Neuron (in vitro differentiated cells): ENCODE data around the gene RNPS1.

Experiments used
- H2AFZ ChIP-seq: one replicate; pipeline ENCODE4 v1.6.1; 2013; ENCODE audit warnings: low read depth, mild to moderate bottlenecking, inconsistent platforms, low read length, moderate library complexity
- H3K27me3 ChIP-seq: one replicate; pipeline ENCODE4 v1.6.1; 2013; ENCODE audit warnings: low read length; ENCODE audit not compliant: insufficient read depth
- H3K36me3 ChIP-seq: one replicate; pipeline ENCODE4 v1.6.1; 2013; ENCODE audit warnings: low read length; ENCODE audit not compliant: insufficient read depth
- H3K4me1 ChIP-seq: one replicate; pipeline ENCODE4 v1.6.1; 2013; ENCODE audit warnings: low read length; ENCODE audit not compliant: insufficient read depth
- H3K4me3 ChIP-seq: 2 replicates; pipeline ENCODE4 v1.5.1; 2013; ENCODE audit warnings: mild to moderate bottlenecking, low read length, moderate library complexity
- H3K9me3 ChIP-seq: one replicate; pipeline ENCODE4 v1.6.1; 2013; ENCODE audit warnings: low read length

The RNPS1 gene

DNA sequence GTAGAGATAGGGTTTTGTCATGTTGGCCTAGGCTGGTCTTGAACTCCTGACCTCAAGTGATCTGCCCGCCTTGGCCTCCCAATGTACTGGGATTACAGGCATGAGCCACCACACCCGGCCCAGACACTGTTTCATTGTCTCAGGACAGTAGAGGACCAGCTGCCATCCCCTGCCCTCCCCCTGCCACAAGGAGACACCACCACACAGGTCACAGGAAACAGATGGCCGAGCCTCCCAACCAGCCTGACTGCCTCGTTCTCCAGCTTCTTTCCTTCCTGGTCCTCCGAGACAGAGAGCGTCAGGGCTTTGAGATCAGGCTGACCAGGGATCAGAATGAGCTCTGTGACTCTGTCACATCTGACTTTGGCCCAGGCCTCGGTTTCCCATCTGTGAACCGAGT is 20.8 kb upstream of the RNPS1 start:
- no peaks in the 10 kb centered on the region for H3K4me1 ChIP-seq
- H2AFZ ChIP-seq = no peak overlapping the region
- H3K4me3 ChIP-seq = no peak overlapping the region
- H3K27me3 ChIP-seq = no peaks in the 10 kb centered on the region
- H3K36me3 ChIP-seq = peaks cover 29% of the 10 kb centered on the region
- H3K9me3 ChIP-seq = no peaks in the 10 kb centered on the region

DNA sequence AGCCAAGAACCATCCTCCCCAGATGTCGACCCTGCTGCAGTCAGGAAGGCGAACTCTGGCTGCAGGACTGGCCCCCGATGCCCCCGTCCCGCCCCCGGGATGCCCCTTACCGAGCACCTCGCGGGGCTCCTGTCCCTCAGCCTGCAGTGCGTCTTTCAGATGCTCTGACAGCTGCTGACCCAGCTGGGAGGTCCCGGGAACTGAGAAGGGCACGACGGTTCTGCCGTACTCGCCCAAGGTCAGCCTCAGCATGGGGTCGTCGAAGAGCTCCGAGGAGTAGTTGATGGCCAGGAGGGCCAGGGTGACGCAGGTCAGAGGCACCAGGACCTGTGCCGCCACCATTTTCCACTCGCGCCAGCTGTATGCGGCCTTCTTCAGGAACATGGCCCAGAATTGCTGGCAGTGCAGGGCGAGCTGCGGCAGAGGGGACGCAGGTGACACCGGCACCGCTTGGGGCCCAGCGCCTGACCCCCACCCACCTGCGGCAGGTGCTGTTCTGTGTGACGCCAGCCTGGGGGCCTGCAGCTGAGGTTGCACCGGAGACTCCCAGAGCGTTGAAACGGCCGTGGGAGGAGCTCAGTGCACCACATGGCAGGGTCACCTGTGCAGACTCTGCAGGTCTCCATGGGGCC is 20.1 kb upstream of the RNPS1 start:
- H3K27me3 ChIP-seq = no peaks in the 10 kb centered on the region
- no peaks in the 10 kb centered on the region for H3K9me3 ChIP-seq
- no peaks in the 10 kb centered on the region for H3K4me1 ChIP-seq
- no peak overlapping the region for H3K4me3 ChIP-seq
- H3K36me3 ChIP-seq = peaks cover 34% of the 10 kb centered on the region
- H2AFZ ChIP-seq = no peak overlapping the region

DNA sequence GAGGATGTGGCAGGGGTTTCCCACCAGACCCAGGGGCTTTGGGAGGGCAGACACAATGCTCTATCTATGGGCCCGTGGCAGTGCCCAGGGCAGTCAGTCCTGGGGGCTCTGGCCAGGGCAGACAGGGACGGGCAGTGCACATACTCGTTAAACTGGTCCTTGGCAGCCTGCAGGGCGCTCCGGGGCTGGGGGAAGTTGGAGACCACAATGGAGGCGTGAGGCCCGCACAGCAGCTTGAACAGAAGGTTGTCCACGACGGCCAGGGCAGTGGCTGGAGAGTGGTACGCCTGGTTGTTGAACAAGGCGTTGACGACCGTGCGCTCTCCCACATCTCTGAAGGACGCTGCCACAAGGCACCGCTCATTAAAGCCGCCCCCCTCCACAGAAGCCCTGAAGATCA is 18.6 kb upstream of the RNPS1 start:
- H3K9me3 ChIP-seq = no peaks in the 10 kb centered on the region
- H3K27me3 ChIP-seq = no peaks in the 10 kb centered on the region
- no peak overlapping the region for H3K4me3 ChIP-seq
- H3K36me3 ChIP-seq = peaks cover 37% of the 10 kb centered on the region
- no peaks in the 10 kb centered on the region for H3K4me1 ChIP-seq
- H2AFZ ChIP-seq = no peak overlapping the region

DNA sequence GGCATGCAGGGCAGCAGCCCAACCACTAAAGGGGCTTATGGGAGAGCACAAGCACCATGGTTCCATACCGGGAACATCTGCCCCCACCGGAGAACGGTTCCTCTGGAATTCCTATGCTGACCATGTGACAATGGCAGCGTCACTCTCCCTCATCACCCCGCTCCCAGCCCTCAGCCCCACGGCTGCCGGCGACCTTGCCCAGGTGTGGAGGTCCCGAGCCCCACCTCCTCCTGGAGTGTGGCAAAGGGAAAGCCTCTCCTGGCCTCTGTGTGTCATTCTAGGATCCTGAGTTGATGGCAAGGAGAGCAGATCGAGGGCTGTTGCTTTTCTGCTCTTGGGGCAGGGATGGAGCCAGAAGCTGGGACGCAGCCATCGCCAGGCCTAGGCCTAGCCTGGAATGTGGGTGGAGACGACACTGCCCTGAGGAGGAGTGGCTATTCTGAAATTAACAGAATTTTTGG is 17.8 kb upstream of the RNPS1 start:
- no peaks in the 10 kb centered on the region for H3K4me1 ChIP-seq
- H2AFZ ChIP-seq = no peak overlapping the region
- no peaks in the 10 kb centered on the region for H3K9me3 ChIP-seq
- peaks cover 34% of the 10 kb centered on the region for H3K36me3 ChIP-seq
- H3K4me3 ChIP-seq = no peak overlapping the region
- no peaks in the 10 kb centered on the region for H3K27me3 ChIP-seq

DNA sequence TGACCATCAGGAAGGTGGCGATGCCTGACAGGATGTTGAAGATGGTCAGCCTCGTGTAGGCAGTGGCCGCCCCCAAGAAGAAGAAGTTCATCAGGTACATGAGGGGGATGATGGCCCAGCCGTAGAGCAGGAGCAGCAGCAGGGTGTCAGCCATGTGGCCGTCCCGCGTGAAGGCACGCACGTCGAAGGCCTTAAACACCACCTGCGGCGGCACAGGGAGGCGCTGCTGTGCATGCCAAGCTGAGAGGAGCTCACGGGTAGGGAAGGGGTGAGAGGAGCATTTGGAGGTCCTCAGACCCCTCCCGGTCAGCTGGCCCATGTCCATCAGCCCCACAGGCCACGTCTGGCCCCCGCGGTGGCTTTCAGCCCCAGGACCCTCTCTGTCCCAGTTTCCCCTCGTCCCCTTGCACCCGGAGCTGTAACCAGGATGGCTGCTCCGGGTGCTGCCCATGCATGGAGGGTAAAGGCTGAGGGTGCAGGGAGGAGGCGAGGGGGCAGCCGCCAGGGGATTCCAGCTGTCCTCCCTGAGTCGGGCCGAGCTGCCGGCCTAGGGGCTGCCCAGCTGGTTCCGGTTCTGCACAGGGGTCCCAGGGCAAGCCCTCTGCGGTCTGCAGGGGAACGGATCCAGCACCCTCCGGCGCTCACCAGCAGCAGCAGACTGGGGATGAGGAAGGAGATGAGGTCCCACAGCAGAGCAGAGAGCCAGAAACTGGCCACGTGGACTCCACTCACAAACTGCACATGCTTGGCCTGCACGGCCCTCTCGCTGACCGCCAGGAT is 17.1 kb upstream of the RNPS1 start:
- H3K4me1 ChIP-seq = no peaks in the 10 kb centered on the region
- no peak overlapping the region for H3K4me3 ChIP-seq
- H3K36me3 ChIP-seq = peaks cover 34% of the 10 kb centered on the region
- H3K9me3 ChIP-seq = no peaks in the 10 kb centered on the region
- no peaks in the 10 kb centered on the region for H3K27me3 ChIP-seq
- no peak overlapping the region for H2AFZ ChIP-seq

DNA sequence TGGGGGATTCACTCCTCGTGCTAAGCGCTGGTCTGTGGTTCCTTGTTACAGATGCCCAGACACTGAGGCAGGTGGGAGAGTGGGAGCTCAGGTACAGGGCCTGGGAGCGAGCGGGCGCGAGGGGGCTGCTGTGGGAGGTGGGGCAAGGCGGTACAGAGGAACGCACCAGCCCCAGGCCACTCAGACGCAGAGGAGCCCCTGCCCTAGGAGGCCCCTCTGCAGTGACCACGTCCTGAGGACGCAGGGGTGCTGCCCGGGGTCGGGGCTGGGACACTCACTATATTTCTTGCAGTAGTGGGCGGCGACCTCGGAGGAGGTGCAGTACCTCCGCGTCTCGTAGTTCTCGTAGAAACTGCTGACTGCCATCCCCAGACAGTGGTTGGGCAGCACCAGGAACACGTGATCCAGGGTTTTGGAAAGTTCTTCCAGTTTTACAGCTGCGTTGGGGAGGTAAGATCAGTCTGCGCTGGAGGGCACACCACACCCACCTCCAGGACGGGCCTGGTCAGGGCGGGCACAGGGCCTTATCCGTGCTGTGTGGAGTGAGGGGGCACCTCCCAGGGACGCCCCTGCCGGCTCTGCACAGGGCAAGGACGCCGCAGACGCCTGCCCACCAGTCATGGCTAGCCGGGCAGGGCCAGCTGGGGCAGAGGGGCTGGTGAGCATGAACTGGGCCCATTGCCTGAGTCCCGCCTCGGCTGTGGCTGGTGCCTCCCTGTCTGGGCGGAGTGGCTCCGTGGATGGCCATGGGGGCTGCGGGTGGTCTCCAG is 16.3 kb upstream of the RNPS1 start:
- H3K36me3 ChIP-seq = peaks cover 30% of the 10 kb centered on the region
- no peaks in the 10 kb centered on the region for H3K4me1 ChIP-seq
- no peak overlapping the region for H2AFZ ChIP-seq
- no peak overlapping the region for H3K4me3 ChIP-seq
- H3K9me3 ChIP-seq = no peaks in the 10 kb centered on the region
- H3K27me3 ChIP-seq = no peaks in the 10 kb centered on the region

DNA sequence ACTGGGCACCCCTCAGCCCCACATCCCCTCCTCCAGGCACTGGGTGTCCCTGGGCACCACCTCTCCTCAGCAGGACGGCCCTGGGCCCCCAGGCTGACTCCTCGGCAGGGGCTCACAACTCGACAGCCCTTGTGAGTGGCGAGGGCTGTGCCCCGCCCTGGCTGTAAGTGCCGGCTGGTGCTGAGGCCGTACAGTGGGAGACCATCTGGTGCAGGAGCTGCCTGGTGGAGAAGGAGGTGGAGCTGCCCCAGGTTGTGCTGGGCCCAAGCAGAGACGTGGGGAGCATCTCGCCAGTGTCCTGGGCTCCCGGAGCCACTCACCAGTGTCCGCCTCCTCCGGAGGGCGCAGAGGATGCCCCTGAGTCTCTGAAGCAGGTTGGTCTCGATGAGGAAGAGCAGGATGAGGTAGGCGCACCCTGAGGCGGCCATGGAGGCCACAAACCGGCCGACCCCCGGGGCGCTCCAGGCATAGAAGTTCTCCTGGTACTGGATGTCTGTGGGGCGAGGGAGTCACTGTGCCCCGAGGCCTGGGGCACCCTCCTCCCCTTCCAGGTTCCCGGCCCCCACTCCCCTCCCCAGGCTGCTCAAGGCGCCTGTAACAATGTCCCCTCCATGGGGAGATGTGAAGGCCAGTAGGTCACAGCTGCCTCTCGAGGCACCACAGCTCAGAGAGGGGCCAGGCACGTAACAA is 15.1 kb upstream of the RNPS1 start:
- Histone ChIP-seq H3K9me3 (no peaks in the 10 kb centered on the region), H3K36me3 (peaks cover 27% of the 10 kb centered on the region), H3K27me3 (no peaks in the 10 kb centered on the region), H3K4me3 (no peak overlapping the region), H2AFZ (no peak overlapping the region), H3K4me1 (no peaks in the 10 kb centered on the region)

DNA sequence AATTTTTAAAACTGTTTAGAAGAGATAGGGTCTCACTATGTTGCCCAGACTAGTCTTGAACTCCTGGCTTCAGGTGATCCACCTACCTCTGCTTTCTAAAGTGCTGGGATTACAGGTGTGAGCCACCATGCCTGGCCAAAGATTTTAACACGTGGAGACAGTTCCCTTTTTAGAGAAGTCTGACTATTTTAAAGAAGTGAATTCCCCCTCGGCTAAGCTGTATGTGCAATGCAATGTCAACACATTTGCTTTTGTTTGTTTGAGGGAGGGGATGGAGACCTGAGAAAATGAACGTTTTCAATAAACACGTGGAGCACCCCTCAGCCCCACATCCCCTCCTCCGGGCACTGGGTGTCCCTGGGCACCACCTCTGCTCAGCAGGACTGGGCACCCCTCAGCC is 14.3 kb upstream of the RNPS1 start:
- Histone ChIP-seq H3K27me3 (no peaks in the 10 kb centered on the region), H3K9me3 (no peaks in the 10 kb centered on the region), H3K4me3 (no peak overlapping the region), H3K4me1 (no peaks in the 10 kb centered on the region), H3K36me3 (peaks cover 27% of the 10 kb centered on the region), H2AFZ (no peak overlapping the region)

DNA sequence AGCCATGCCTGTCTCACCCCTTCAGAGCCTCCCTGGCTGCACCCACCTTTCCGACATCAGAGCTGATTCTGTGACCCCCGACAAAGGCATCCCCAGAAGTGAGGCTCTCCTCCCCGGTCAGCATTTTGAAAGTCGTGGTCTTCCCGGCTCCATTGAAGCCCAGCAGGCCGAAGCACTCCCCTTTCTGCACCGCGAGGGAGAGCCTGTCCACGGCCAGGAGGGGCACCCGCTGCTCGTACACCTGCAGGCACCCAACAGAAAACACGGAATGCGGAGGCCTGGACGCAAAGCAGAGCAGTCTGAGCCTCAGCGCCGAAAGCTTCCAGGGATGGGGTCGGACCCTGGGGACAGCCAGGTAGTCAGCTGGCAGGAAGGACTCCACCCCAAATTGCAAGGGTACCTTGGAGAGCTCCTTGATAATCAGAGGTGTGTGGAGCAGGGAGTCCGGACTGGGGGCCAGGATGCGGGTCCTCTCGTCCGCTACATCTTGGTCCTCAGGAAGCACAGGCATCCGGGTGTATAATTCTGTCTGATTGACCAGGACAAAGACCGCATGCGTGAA is 13.1 kb upstream of the RNPS1 start:
- Histone ChIP-seq H2AFZ (no peak overlapping the region), H3K9me3 (no peaks in the 10 kb centered on the region), H3K27me3 (no peaks in the 10 kb centered on the region), H3K4me1 (no peaks in the 10 kb centered on the region), H3K4me3 (no peak overlapping the region), H3K36me3 (peaks cover 24% of the 10 kb centered on the region)

DNA sequence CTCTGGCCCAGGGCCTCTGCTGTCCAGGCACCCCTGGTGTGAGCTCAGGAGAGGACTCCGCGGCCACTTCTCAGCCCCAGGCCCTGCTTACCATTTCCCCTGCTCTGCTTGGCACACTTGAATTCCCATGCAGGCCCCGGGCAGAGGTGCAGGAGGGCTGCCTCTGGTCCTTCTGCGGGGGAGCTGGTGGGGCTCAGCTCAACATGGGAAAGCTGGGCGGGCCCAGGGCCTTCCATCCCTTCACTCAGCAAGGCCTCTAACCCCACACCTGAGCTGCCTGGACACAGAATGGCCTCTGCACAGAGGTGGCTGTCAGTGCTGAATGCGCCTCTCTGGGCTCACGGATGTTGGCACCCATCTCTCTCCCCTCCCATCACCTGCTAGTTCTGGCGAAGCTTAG is 12.5 kb upstream of the RNPS1 start:
- no peaks in the 10 kb centered on the region for H3K9me3 ChIP-seq
- no peaks in the 10 kb centered on the region for H3K27me3 ChIP-seq
- no peak overlapping the region for H2AFZ ChIP-seq
- H3K36me3 ChIP-seq = peaks cover 19% of the 10 kb centered on the region
- no peaks in the 10 kb centered on the region for H3K4me1 ChIP-seq
- no peak overlapping the region for H3K4me3 ChIP-seq

DNA sequence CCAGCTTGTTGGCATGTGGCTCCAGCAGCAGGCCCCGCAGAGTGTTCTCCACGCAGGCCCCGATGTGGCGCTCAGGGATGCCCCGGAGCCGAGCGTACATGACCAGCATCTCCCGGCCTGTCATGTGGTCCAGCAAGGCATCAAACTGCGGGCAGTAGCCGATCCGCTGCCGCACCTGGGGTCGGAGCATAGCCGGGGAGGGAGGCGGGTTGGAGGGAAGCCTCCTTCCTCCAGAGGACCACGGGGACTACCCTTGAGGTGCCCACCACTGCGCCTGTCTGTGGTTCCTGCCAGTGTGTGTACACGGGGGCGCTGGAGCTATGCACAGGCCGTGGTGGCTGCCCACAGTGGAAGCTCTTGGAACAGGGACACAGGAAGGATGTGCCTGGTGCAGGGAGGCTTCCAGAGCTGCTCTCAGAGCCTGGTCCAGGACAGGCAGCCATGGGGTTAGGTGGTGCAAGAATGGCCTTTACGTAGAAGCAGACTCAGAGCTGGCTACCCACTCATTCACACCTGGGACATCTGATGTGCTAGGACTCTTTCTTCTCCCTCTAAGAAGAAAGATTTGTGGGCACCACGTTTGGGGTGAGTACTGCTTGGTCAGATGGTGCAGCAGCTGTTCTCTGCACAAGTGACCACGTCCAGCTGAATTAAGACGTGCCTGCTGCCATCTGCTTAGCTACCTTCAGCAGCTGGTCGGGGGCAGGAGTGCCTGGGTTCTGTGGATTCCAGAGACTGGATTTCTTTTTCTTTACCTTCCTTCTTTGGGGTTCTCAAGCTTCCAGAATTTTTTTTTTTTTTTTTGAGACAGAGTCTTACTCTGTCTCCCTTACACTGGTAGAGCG is 11.3 kb upstream of the RNPS1 start:
- Histone ChIP-seq H3K9me3 (no peaks in the 10 kb centered on the region), H3K4me3 (no peak overlapping the region), H3K27me3 (no peaks in the 10 kb centered on the region)

DNA sequence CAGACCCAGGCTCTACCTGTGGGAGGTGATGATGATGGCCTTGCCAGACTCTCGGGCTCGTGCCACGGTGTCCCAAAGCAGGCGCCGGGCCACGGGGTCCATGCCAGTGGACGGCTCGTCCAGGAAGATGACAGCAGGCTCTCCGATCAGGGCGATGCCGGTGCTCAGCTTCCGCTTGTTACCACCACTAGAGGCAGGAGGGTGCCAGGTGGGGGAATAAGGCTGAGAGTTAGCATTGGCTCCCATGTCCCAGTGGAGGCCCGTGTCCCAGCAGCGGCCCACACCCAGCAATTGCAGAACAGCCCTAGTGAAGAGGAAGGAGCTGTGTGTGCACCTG is 10.3 kb upstream of the RNPS1 start:
- Histone ChIP-seq H3K27me3 (no peaks in the 10 kb centered on the region), H3K36me3 (peaks cover 6% of the 10 kb centered on the region), H2AFZ (no peak overlapping the region), H3K4me3 (no peak overlapping the region), H3K9me3 (no peaks in the 10 kb centered on the region), H3K4me1 (no peaks in the 10 kb centered on the region)

More for the DNA sequence above, 11.3 kb upstream of the RNPS1 start:
- H2AFZ ChIP-seq = no peak overlapping the region
- H3K36me3 ChIP-seq = peaks cover 12% of the 10 kb centered on the region
- H3K4me1 ChIP-seq = no peaks in the 10 kb centered on the region
